Sciatic nerve (tissue), 2 donors: ENCODE measurements around the gene CARMIL3. TPM values are rescaled to one million over a fixed set of nuclear protein-coding genes. Genes with fewer than 3 reads are reported as not detected.
"Not testable (repeated sequence)": the region's sequence is repeated elsewhere in the genome, so short reads cannot be mapped to it uniquely, and the experiment has no call there.

Source experiments
- ATAC-seq: fragments of 200-7000 bp; cut with Tn5 transposase; one replicate; pipeline ENCODE4 v1.9.1; 2020; ENCODE audit warnings: mild to moderate bottlenecking, moderate library complexity
- DNase-seq: peaks from one replicate; pipeline ENCODE4 v3.0.0-alpha.2; 2020; ENCODE audit warnings: low spot score
- intact Hi-C: fragments of 100-400 bp; cut with DNase I; formaldehyde crosslinking; loops from one replicate; pipeline ENCODE4 v1.14.2; 2022
- total RNA-seq: library from RNA; stranded (reverse); fragmentation: NEBNext Ultra II Directional; extraction: Animal tissue kit (Norgen Biotek cat#: 25700); gene quantifications from one replicate; pipeline ENCODE4 v1.2.1, GENCODE V29; 2021
- donor health status: DM: no; HTN: no; CAD: no.
- donor health status: DM: no; HTN: no; CAD: no.

The CARMIL3 gene
- total RNA-seq: 0.58 TPM

GRCh38 chr14:24051789-24052655 is at the start of gene CARMIL3:
Gene CARMIL3 (plus strand): TSS chr14:24052009. CDS start chr14:24052154, 145 bp downstream.
- intact Hi-C loops: no loop called here
- DNase-seq: no peak
- ATAC-seq: peak; percentile 86

GRCh38 chr14:24006471-24006816 is 45.4 kb upstream of the CARMIL3 start:
- peak; percentile 57 for ATAC-seq
- DNase-seq, intact Hi-C loops: not testable (repeated sequence)

GRCh38 chr14:24006817-24007652 is 44.8 kb upstream of the CARMIL3 start:
- intact Hi-C loops: not testable (repeated sequence)
- ATAC-seq: peak; percentile 97
- peak; percentile 83 for DNase-seq

- no peak for ATAC-seq
- intact Hi-C loops: no loop called here
- no peak for DNase-seq
These were observed 40.8 kb upstream of the CARMIL3 start for GRCh38 chr14:24011051-24011450.

GRCh38 chr14:24012726-24013273 is 39.0 kb upstream of the CARMIL3 start:
- DNase-seq, ATAC-seq, intact Hi-C loops: not testable (repeated sequence)

- intact Hi-C loops: no loop called here
- DNase-seq: no peak
These were observed 37.9 kb upstream of the CARMIL3 start for GRCh38 chr14:24013654-24014514.

GRCh38 chr14:24015745-24016144 is 36.1 kb upstream of the CARMIL3 start:
- intact Hi-C loops, DNase-seq, ATAC-seq: not testable (repeated sequence)

More at GRCh38 chr14:24013654-24014514, 37.9 kb upstream of the CARMIL3 start:
- peak; percentile 88 for ATAC-seq

GRCh38 chr14:24018978-24019377 is 32.8 kb upstream of the CARMIL3 start:
- intact Hi-C loops, ATAC-seq, DNase-seq: not testable (repeated sequence)

GRCh38 chr14:24019944-24020343 is 31.9 kb upstream of the CARMIL3 start:
- ATAC-seq, intact Hi-C loops: not testable (repeated sequence)

GRCh38 chr14:24020520-24020919 is 31.3 kb upstream of the CARMIL3 start:
- intact Hi-C loops, DNase-seq, ATAC-seq: not testable (repeated sequence)

More at GRCh38 chr14:24019944-24020343, 31.9 kb upstream of the CARMIL3 start:
- not testable (repeated sequence) for DNase-seq

GRCh38 chr14:24024939-24025418 is 26.8 kb upstream of the CARMIL3 start:
- DNase-seq, ATAC-seq, intact Hi-C loops: not testable (repeated sequence)

- intact Hi-C loops, DNase-seq, ATAC-seq: not testable (repeated sequence)
These were observed 22.1 kb upstream of the CARMIL3 start for GRCh38 chr14:24029687-24030086.

GRCh38 chr14:24031331-24031730 is 20.5 kb upstream of the CARMIL3 start:
- not testable (repeated sequence) for DNase-seq, ATAC-seq
- intact Hi-C loops: loop anchor here (1.0 kb wide), 1 partner anchor 35 kb away; no protein-coding TSS in a partner anchor

GRCh38 chr14:24032727-24033418 is 18.9 kb upstream of the CARMIL3 start:
- DNase-seq (no peak), ATAC-seq (peak; percentile 68)
- intact Hi-C loops: no loop called here

GRCh38 chr14:24035769-24036168 is 16.0 kb upstream of the CARMIL3 start:
- DNase-seq, intact Hi-C loops: not testable (repeated sequence)
- peak; percentile 1 for ATAC-seq

GRCh38 chr14:24036169-24036962 is 15.4 kb upstream of the CARMIL3 start:
- peak; percentile 87 for DNase-seq
- intact Hi-C loops: no loop called here
- peak; percentile 93 for ATAC-seq
